GM18511 (cell line): ENCODE data around the gene SPG11.
"Not testable (repeated sequence)": the region's sequence is repeated elsewhere in the genome, so short reads cannot be mapped to it uniquely, and the experiment has no call there.

Experiments used
- ATAC-seq: cut with Tn5 transposase; IDR thresholded peaks from one replicate; pipeline ENCODE4 v1.9.1; 2021; ENCODE audit warnings: mild to moderate bottlenecking, moderate library complexity; ENCODE audit not compliant: unreplicated experiment

SPG11 gene

DNA sequence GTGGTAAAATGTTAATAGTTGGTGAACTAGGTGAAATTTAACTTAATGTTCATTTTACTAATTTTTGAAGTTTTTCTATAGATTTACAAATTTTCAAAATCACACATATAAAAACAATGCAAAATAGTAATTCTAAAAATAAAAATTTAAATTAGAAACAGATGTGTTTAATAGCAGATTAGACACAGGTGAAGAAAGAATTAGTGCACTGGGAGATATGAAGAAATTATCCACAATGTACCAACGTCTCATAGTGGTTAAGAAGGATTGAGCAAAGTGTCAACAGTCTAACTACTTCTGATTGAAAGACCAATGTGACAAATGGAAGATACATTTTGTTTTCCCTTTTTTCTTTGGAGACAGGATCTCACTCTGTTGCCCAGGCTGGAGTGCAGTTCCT, 26.5 kb downstream of the SPG11 start:
- ATAC-seq: no peak

DNA sequence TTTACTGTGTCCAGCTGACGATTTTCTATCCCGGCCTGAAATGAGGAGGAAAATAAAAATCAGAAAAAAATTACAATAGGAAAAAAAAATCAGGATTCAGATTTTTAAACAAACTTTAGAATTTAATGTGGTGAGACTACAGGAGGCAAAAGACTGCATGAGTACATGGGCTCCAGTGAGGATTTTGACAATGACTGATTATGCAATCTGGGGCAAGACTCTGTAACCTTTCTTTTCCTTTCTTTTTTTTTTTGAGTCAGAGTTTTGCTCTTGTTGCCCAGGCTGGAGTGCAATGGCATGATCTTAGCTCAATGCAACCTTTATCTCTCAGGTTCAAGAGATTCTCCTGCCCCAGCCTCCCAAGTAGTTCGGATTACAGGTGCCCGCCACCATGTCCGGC, 29.9 kb downstream of the SPG11 start:
- no peak for ATAC-seq

- ATAC-seq: not testable (repeated sequence)
Measured at GRCh38 chr15:44625286-44625685, 38.2 kb downstream of the SPG11 start.

- no peak for ATAC-seq
Measured at GRCh38 chr15:44623178-44623577, 40.3 kb downstream of the SPG11 start.

GRCh38 chr15:44620081-44620480, 43.4 kb downstream of the SPG11 start:
- no peak for ATAC-seq

GRCh38 chr15:44616974-44617373, 46.5 kb downstream of the SPG11 start:
- no peak for ATAC-seq

GRCh38 chr15:44606740-44607139, 56.7 kb downstream of the SPG11 start:
- ATAC-seq: no peak

- ATAC-seq: no peak
Measured at GRCh38 chr15:44603126-44603525, 60.3 kb downstream of the SPG11 start.

DNA sequence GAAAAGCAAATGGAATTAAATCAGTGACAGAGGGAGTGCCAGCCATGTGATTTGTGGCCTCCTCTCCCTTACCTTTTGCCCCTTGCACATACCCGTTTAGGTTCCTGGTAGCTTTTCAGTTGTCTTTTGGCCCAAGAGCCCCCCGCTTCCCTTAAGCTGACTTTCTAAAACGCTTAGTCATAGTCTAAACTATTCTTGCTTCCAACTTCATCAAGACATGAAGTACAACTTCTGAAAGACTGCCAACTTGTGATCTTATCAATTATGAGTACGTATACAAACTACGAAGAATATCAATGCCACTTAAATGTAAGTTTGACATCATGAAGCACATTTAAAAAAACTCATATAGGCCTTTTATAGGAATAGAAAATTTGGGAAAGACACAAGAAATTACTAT, 64.6 kb downstream of the SPG11 start:
- no peak for ATAC-seq

- ATAC-seq: no peak
Measured at GRCh38 chr15:44598066-44598465, 65.4 kb downstream of the SPG11 start.

- ATAC-seq: no peak
Measured at GRCh38 chr15:44596511-44597010, 66.9 kb downstream of the SPG11 start.

- ATAC-seq: no peak
Measured at GRCh38 chr15:44595656-44596510, 67.6 kb downstream of the SPG11 start.

DNA sequence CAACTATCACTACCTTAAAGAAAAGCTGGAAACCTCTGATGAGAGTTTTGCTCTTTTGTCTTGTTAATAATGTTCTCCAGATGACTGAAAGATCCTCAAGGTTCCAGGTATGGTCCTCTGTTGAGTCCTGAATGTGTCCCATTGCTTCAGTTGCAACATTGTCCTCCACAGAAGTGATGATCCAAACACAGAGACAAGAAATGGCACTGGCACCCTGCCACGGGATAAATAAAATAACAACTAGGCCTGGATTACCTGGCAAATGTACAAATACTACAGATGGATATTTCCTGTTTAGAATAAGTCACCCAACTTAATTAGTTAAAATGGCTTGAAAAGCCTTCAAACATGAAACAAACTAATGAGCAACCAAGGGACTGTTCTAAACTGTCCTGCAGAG, 68.2 kb downstream of the SPG11 start:
- ATAC-seq: no peak

DNA sequence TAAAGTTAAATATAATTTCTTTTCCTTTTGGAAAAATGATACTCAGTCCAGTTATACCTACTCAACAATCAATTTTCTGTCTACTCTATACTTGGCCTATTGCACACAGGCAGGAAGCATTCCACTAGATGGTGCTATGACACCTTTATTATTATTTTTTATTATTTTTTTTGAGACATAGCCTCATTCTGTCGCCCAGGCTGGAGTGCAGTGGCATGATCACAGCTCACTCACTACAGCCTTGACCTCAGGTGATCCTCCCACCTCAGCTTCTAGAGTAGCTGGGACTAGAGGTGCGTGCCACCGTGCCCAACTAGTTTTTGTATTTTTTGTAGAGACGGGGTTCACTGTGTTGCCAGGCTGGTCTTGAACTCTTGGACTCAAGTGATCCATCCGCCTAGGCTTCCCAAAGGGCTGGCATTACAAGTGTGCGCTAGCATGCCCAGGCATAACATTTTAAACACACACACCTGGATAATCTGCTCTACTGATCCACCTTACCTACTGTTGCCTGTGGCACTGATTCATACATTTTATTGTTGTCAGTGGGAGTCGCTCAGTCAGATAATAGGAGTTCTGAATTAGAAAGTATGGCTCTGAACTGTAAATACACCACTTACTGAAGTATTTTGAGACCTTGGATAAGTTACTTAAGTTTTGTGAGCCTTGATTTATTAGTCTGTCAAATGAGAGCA, 70.3 kb downstream of the SPG11 start:
- no peak for ATAC-seq

GRCh38 chr15:44591326-44591725, 72.1 kb downstream of the SPG11 start:
- no peak for ATAC-seq

DNA sequence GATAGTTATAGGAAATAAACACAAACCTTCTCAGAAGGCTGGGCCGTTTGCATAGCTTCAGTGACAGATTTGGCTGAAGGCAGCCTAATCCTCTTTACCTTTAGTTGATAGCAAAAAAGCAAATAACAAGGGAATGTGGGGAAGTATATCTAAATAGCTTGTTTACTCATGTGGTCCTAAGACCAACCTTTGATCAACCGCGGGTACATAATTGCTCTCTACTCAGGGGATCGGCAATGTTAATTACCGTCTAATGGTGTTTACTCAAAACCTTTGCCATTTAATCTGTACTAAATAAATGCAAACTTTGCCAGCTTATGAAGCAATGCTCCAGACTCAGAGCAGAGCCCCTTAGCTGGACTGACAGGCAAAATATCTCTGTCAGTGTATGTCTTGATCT, 74.9 kb downstream of the SPG11 start:
- ATAC-seq: no peak

DNA sequence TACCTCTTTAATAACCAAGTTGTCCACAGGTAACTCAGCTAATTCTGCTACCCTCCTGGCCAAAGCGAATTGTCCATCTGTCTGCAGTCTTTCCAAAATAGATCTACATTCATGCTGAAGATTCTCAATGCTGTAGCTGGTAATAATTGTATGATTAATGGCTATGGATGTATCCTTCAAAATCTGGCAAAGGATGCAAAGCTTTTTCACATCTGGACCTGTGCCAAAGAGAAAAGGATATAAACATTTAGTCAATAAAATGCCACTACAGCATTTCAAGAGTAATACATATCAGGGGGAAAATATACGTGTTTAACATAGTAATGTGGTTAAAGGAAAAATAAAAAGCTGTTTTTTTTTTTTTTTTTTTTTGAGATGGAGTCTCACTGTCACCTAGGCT, 77.8 kb downstream of the SPG11 start:
- no peak for ATAC-seq

DNA sequence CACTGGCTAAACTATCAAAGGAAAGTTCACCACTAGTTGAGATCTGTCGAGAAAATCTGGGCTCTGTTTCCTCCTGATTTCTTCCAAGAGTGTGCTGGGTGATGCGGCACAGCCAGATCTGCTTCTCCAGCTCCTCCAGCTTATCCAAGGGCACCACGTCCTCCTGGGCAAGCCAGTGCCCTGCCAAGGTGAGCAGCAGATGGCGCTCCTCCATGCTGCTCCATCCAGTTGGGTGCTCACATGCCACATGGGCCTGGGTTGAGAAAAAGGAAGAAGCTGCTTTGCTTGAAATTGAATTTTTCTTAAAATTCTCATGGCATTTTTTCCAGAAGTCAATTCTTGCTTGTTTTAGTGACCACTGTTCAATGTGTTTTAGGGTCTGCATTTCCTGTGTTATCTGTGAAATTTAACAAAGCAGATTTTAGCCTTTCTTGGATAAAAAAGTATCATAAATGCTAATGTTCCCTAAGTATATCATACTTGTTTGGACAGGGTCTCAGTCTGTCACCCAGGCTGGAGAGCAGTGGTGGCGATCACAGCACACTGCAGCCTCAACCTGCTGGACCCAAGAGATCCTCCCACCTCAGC, 79.2 kb downstream of the SPG11 start:
- ATAC-seq: no peak

DNA sequence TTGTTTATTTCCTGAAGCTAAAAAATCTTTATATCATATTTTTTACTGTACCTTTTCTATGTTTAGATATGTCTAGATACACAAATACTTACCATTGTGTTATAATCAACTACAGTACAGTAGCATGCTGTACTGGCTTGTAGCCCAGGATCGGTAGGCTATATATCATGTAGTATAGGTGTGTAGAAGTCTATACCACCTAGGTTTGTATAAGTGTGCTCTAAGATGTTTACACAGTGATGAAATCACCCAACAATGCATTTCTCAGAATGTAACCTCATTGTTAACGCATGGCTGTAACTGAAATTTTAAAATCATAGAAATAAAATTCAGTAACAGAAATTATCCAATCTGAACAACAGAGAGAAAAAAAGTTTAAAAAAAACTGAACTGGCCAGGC, 83.4 kb downstream of the SPG11 start:
- no peak for ATAC-seq

- ATAC-seq: no peak
Measured at GRCh38 chr15:44574734-44575133, 88.7 kb downstream of the SPG11 start.

GRCh38 chr15:44573386-44573785, 90.1 kb downstream of the SPG11 start:
- ATAC-seq: no peak

- ATAC-seq: no peak
Measured at GRCh38 chr15:44570361-44570760, 93.1 kb downstream of the SPG11 start.
